Caco-2 (cell line): Measurements from ENCODE around the gene NFIA. TPM values are rescaled to one million over a fixed set of nuclear protein-coding genes. Genes with fewer than 3 reads are reported as not detected.

Experiments
- BruUV-seq: library from RNA; stranded (reverse); fragments of 400-500 nt; replicated peaks from 2 replicates; lab custom pipeline; 2021; lab: Mats Ljungman, UMichigan
- CTCF ChIA-PET: fragments of 300-600 bp; sonication (Branson Sonifier 250); formaldehyde crosslinking; loops from one replicate; lab custom pipeline; 2022; ENCODE audit warnings: antibody characterized with exemption; lab: Charles Lee
- POLR2A ChIA-PET: fragments of 300-600 bp; sonication (Branson Sonifier 250); formaldehyde crosslinking; loops from one replicate; lab custom pipeline; 2022; ENCODE audit warnings: antibody characterized with exemption; lab: Charles Lee
- DNase-seq, 2 experiments: peaks; one replicate each; pipeline versions ENCODE4 v3.0.0 to v3.0.0-alpha.2; 2020 to 2022
- H3K27me3 ChIP-seq: replicated peaks from 2 replicates; pipeline ENCODE4 v1.6.0; 2011; ENCODE audit warnings: low read length; ENCODE audit not compliant: control insufficient read depth, insufficient read depth
- H3K36me3 ChIP-seq: 2 replicates; pipeline ENCODE4 v1.5.1; 2011; ENCODE audit warnings: low read length; ENCODE audit not compliant: control insufficient read depth, insufficient read depth
- H3K4me1 ChIP-seq: fragments of 250-450 bp; sonication (Bioruptor Pico); 2 replicates; pipeline ENCODE4 v1.5.1; 2020; ENCODE audit warnings: mild to moderate bottlenecking
- H3K4me3 ChIP-seq: 2 replicates; pipeline ENCODE4 v1.5.1; 2011; ENCODE audit warnings: low read depth, mild to moderate bottlenecking, control low read depth, low read length
- H3K9me3 ChIP-seq: fragments of 250-450 bp; sonication (Bioruptor Pico); 2 replicates; pipeline ENCODE4 v1.5.1; 2020; ENCODE audit warnings: mild to moderate bottlenecking, moderate library complexity
- H3K27ac Mint-ChIP-seq: one replicate; pipeline ENCODE4 v1.8.0; 2022; ENCODE audit warnings: mixed read lengths; ENCODE audit not compliant: unreplicated experiment
- H3K27me3 Mint-ChIP-seq: one replicate; pipeline ENCODE4 v1.8.0; 2022; ENCODE audit warnings: mixed read lengths; ENCODE audit not compliant: insufficient read depth, unreplicated experiment
- H3K36me3 Mint-ChIP-seq: one replicate; pipeline ENCODE4 v1.8.0; 2022; ENCODE audit warnings: mild to moderate bottlenecking, mixed read lengths; ENCODE audit not compliant: insufficient read depth, unreplicated experiment
- H3K4me1 Mint-ChIP-seq: one replicate; pipeline ENCODE4 v1.8.0; 2022; ENCODE audit warnings: low read depth, mixed read lengths; ENCODE audit not compliant: unreplicated experiment
- H3K4me3 Mint-ChIP-seq: one replicate; pipeline ENCODE4 v1.8.0; 2022; ENCODE audit warnings: mild to moderate bottlenecking, moderate library complexity, mixed read lengths; ENCODE audit not compliant: unreplicated experiment
- H3K9me3 Mint-ChIP-seq: one replicate; pipeline ENCODE4 v1.8.0; 2022; ENCODE audit warnings: mixed read lengths; ENCODE audit not compliant: unreplicated experiment
- CTCF ChIP-seq, 2 experiments: fragments of 200-600 bp in 1 of 2; IDR thresholded peaks; 1 replicate in 1 of 2; 2 replicates in 1 of 2; pipeline versions ENCODE4 v1.5.1 to v1.8.0; 2011 to 2022; ENCODE audit warnings: antibody characterized with exemption in 1 of 2, control low read depth in 1 of 2, inconsistent platforms in 1 of 2, low read depth in 1 of 2, low read length in 1 of 2, mild to moderate bottlenecking in 1 of 2, moderate library complexity in 1 of 2; ENCODE audit not compliant: insufficient read depth in 1 of 2, severe bottlenecking in 1 of 2, unreplicated experiment in 1 of 2
- intact Hi-C: fragments of 100-400 bp; cut with micrococcal nuclease; formaldehyde crosslinking; loops from one replicate; pipeline ENCODE4 v1.10.0; 2022; ENCODE audit not compliant: unreplicated experiment
- total RNA-seq: library from RNA; stranded (reverse); gene quantifications from 2 replicates; pipeline ENCODE4 v1.2.3, GENCODE V29; 2022

NFIA gene
- total RNA-seq, 1 experiment from 2014 or later: 1.4 TPM

- no peak overlapping the region for H3K27ac Mint-ChIP-seq
- POLR2A ChIA-PET: no interaction called here
Observed at GRCh38 chr1:61097317-61097716, 15.0 kb downstream of the NFIA start.

GRCh38 chr1:61097722-61098121 lies 15.4 kb downstream of the NFIA start:
- no peaks in the 10 kb centered on the region for H3K4me1 ChIP-seq
- no peak for TF ChIP-seq CTCF (IDR thresholded peaks at IDR 0.05; ENCODE audit: insufficient read depth in 1 of 2, low read depth in 1 of 2, low read length in 1 of 2, severe bottlenecking in 1 of 2, unreplicated experiment in 1 of 2)
- Mint-ChIP-seq H3K9me3 (no peaks in the 10 kb centered on the region), H3K4me3 (no peak overlapping the region), H3K36me3 (no peaks in the 10 kb centered on the region), H3K4me1 (no peaks in the 10 kb centered on the region), H3K27ac (no peak overlapping the region), H3K27me3 (peaks cover 2% of the 10 kb centered on the region)
- CTCF ChIA-PET: no interaction called here
- H3K36me3 ChIP-seq: no peaks in the 10 kb centered on the region
- intact Hi-C loops: no loop called here
- H3K27me3 ChIP-seq: no peaks in the 10 kb centered on the region; the same call in 1 of the 2 replicates
- BruUV-seq: no TSS peak
- H3K4me3 ChIP-seq: no peak overlapping the region
- POLR2A ChIA-PET: no interaction called here
- no peak for DNase-seq
- H3K9me3 ChIP-seq: no peaks in the 10 kb centered on the region

More at GRCh38 chr1:61097317-61097716, 15.0 kb downstream of the NFIA start:
- no peaks in the 10 kb centered on the region for H3K4me1 Mint-ChIP-seq
- CTCF ChIA-PET: no interaction called here
- no peak overlapping the region for H3K4me3 ChIP-seq
- no peak overlapping the region for H3K4me3 Mint-ChIP-seq
- intact Hi-C loops: no loop called here
- H3K27me3 ChIP-seq: no peaks in the 10 kb centered on the region; the same call in 1 of the 2 replicates
- no peaks in the 10 kb centered on the region for H3K9me3 Mint-ChIP-seq
- no peaks in the 10 kb centered on the region for H3K4me1 ChIP-seq
- no peak for DNase-seq
- no peaks in the 10 kb centered on the region for H3K36me3 Mint-ChIP-seq
- H3K27me3 Mint-ChIP-seq: peaks cover 2% of the 10 kb centered on the region
- TF ChIP-seq CTCF (IDR thresholded peaks at IDR 0.05; ENCODE audit: insufficient read depth in 1 of 2, low read depth in 1 of 2, low read length in 1 of 2, severe bottlenecking in 1 of 2, unreplicated experiment in 1 of 2): no peak
- H3K9me3 ChIP-seq: no peaks in the 10 kb centered on the region
- no TSS peak for BruUV-seq
- no peaks in the 10 kb centered on the region for H3K36me3 ChIP-seq

- CTCF ChIA-PET: no interaction called here
- no peak for DNase-seq
- no TSS peak for BruUV-seq
- Mint-ChIP-seq H3K36me3 (no peaks in the 10 kb centered on the region), H3K4me3 (no peak overlapping the region), H3K27ac (no peak overlapping the region), H3K9me3 (no peaks in the 10 kb centered on the region), H3K27me3 (peaks cover 2% of the 10 kb centered on the region), H3K4me1 (no peaks in the 10 kb centered on the region)
- Histone ChIP-seq H3K9me3 (no peaks in the 10 kb centered on the region), H3K36me3 (no peaks in the 10 kb centered on the region), H3K27me3 (no peaks in the 10 kb centered on the region; the same call in 1 of the 2 replicates), H3K4me1 (no peaks in the 10 kb centered on the region), H3K4me3 (no peak overlapping the region)
- POLR2A ChIA-PET: no interaction called here
- TF ChIP-seq CTCF (IDR thresholded peaks at IDR 0.05; ENCODE audit: insufficient read depth in 1 of 2, low read depth in 1 of 2, low read length in 1 of 2, severe bottlenecking in 1 of 2, unreplicated experiment in 1 of 2): no peak
- intact Hi-C loops: no loop called here
Observed at GRCh38 chr1:61098333-61098732, 16.0 kb downstream of the NFIA start.
